B cell (primary cell): Measurements from ENCODE around the gene ZFYVE9. TPM values are rescaled to one million over a fixed set of nuclear protein-coding genes. Genes with fewer than 3 reads are reported as not detected.

Source experiments
- ATAC-seq: fragments of 200-7000 bp; cut with Tn5 transposase; one replicate; pipeline ENCODE4 v1.10.0; 2021; ENCODE audit warnings: low read depth, mild to moderate bottlenecking, moderate number of reproducible peaks, moderate library complexity
- CTCF ChIA-PET: fragments of 350-600 bp; sonication (Branson Sonifier 250); formaldehyde crosslinking; loops from one replicate; lab custom pipeline; 2021; ENCODE audit warnings: antibody characterized with exemption, inconsistent platforms; lab: Charles Lee
- POLR2A ChIA-PET: fragments of 350-600 bp; sonication (Branson Sonifier 250); formaldehyde crosslinking; loops from one replicate; lab custom pipeline; 2021; ENCODE audit warnings: antibody characterized with exemption; lab: Charles Lee
- DNase-seq: peaks from one replicate; pipeline ENCODE4 v3.0.0; 2013
- H2AFZ ChIP-seq: 2 replicates; pipeline ENCODE4 v1.6.1; 2012; ENCODE audit warnings: mild to moderate bottlenecking, low read depth, low read length; ENCODE audit not compliant: insufficient read depth, poor library complexity, severe bottlenecking
- H3K27ac ChIP-seq, 2 donors: 1 replicate in 1 of 2; 2 replicates in 1 of 2; pipeline ENCODE4 v1.5.1; 2012 to 2013; ENCODE audit warnings: low read length in 2 of 2, mild to moderate bottlenecking in 2 of 2, moderate library complexity in 1 of 2
- H3K27me3 ChIP-seq, 4 experiments: fragments of 200-600 bp in 1 of 4; sonication (generic) in 1 of 4; replicated peaks in 1 of 4; 1 replicate in 2 of 4; 2 replicates in 2 of 4; pipeline versions ENCODE4 v1.6.1 to v1.7.0; 2013 to 2016; ENCODE audit warnings: low read length in 3 of 4, mild to moderate bottlenecking in 2 of 4, mixed read lengths in 1 of 4, moderate library complexity in 1 of 4; ENCODE audit not compliant: insufficient read depth in 4 of 4, control insufficient read depth in 3 of 4; ENCODE audit errors: control extremely low read depth in 1 of 4
- H3K36me3 ChIP-seq, 2 experiments: replicated peaks in 1 of 2; 1 replicate in 1 of 2; 2 replicates in 1 of 2; pipeline versions ENCODE4 v1.6.1 to v1.7.1; 2013; ENCODE audit warnings: low read length in 1 of 2; ENCODE audit not compliant: insufficient read depth in 2 of 2, control insufficient read depth in 1 of 2; ENCODE audit errors: control extremely low read depth in 1 of 2, extremely low read depth in 1 of 2
- H3K4me1 ChIP-seq, 2 donors: fragments of 200-600 bp in 1 of 2; sonication (generic) in 1 of 2; 1 replicate in 1 of 2; 2 replicates in 1 of 2; pipeline versions ENCODE4 v1.5.1 to v1.6.1; 2013 to 2017; ENCODE audit warnings: low read length in 2 of 2; ENCODE audit not compliant: control insufficient read depth in 2 of 2, insufficient read depth in 2 of 2
- H3K4me2 ChIP-seq: replicated peaks from 2 replicates; pipeline ENCODE3; 2012; ENCODE audit warnings: mild to moderate bottlenecking, low read depth, low read length; ENCODE audit not compliant: poor library complexity, severe bottlenecking
- H3K4me3 ChIP-seq, 5 experiments: fragments of 200-600 bp in 1 of 5; sonication (generic) in 1 of 5; 1 replicate in 3 of 5; 2 replicates in 2 of 5; pipeline versions ENCODE4 v1.5.1 to v1.7.0; 2011 to 2016; ENCODE audit warnings: low read length in 4 of 5, mild to moderate bottlenecking in 4 of 5, low read depth in 2 of 5, control low read depth in 1 of 5, moderate library complexity in 1 of 5; ENCODE audit not compliant: insufficient read depth in 1 of 5; ENCODE audit errors: control extremely low read depth in 1 of 5, extremely low read depth in 1 of 5
- H3K79me2 ChIP-seq: fragments of 200-600 bp; sonication (generic); one replicate; pipeline ENCODE4 v1.6.0; 2016; ENCODE audit warnings: low read length; ENCODE audit not compliant: control insufficient read depth, insufficient read depth
- H3K9ac ChIP-seq: fragments of 200-600 bp; sonication (generic); 2 replicates; pipeline ENCODE4 v1.6.1; 2017; ENCODE audit warnings: mild to moderate bottlenecking, low read length, moderate library complexity
- H3K9me3 ChIP-seq, 3 donors: one replicate each; pipeline versions ENCODE4 v1.6.1 to v1.7.1; 2013; ENCODE audit warnings: low read length in 2 of 3; ENCODE audit not compliant: control insufficient read depth in 2 of 3, insufficient read depth in 1 of 3; ENCODE audit errors: control extremely low read depth in 1 of 3
- H4K20me1 ChIP-seq: 2 replicates; pipeline ENCODE4 v1.6.0; 2012; ENCODE audit warnings: mild to moderate bottlenecking, low read length; ENCODE audit not compliant: insufficient read depth, control insufficient read depth, poor library complexity, severe bottlenecking
- H3K27ac Mint-ChIP-seq: one replicate; pipeline ENCODE4 v1.8.0; 2021; ENCODE audit warnings: mixed read lengths
- H3K27me3 Mint-ChIP-seq: one replicate; pipeline ENCODE4 v1.8.0; 2021; ENCODE audit warnings: mixed read lengths
- H3K4me1 Mint-ChIP-seq: one replicate; pipeline ENCODE4 v1.8.0; 2021; ENCODE audit warnings: mixed read lengths
- H3K4me3 Mint-ChIP-seq: one replicate; pipeline ENCODE4 v1.8.0; 2021; ENCODE audit warnings: mixed read lengths
- H3K9me3 Mint-ChIP-seq: one replicate; pipeline ENCODE4 v1.8.0; 2022; ENCODE audit warnings: mixed read lengths; ENCODE audit not compliant: insufficient read depth
- EZH2 ChIP-seq: IDR thresholded peaks from 2 replicates; pipeline ENCODE4 v1.6.1; 2012; ENCODE audit warnings: borderline replicate concordance, low read depth, mild to moderate bottlenecking, moderate library complexity, low read length; ENCODE audit not compliant: insufficient read depth, poor library complexity, severe bottlenecking
- WGBS: methylation state at CpG from one replicate; pipeline ENCODE4 v1.1.5; 2013; ENCODE audit warnings: missing lambda C conversion rate; ENCODE audit not compliant: insufficient coverage; 5-methylcytosine and 5-hydroxymethylcytosine counted together
- intact Hi-C: fragments of 100-400 bp; cut with micrococcal nuclease; formaldehyde crosslinking; loops from one replicate; pipeline ENCODE4 v1.10.0; 2022
- polyA plus RNA-seq: library from polyadenylated mRNA; depleted of rRNA; stranded (reverse); fragments of >200 nt; gene quantifications from 2 replicates; pipeline ENCODE4 v1.2.3, GENCODE V29; 2012
- total RNA-seq, 2 donors: library from RNA; stranded (reverse); fragments of 120-200 nt in 1 of 2; gene quantifications; 1 replicate in 1 of 2; 2 replicates in 1 of 2; pipeline versions ENCODE4 v1.2.3 to v1.2.4, GENCODE V29; 2013 to 2022
- TF ChIP-seq, protein P1 (sequence below): fragments of 200-600 bp; IDR thresholded peaks from one replicate; pipeline ENCODE4 v1.8.0; 2022; ENCODE audit warnings: antibody characterized with exemption, mild to moderate bottlenecking

The ZFYVE9 gene
- total and polyA plus RNA-seq, 2 donors (not counting 1 experiment from before 2014, with no cell fraction given), result 0.16 to 3.3 TPM

DNA sequence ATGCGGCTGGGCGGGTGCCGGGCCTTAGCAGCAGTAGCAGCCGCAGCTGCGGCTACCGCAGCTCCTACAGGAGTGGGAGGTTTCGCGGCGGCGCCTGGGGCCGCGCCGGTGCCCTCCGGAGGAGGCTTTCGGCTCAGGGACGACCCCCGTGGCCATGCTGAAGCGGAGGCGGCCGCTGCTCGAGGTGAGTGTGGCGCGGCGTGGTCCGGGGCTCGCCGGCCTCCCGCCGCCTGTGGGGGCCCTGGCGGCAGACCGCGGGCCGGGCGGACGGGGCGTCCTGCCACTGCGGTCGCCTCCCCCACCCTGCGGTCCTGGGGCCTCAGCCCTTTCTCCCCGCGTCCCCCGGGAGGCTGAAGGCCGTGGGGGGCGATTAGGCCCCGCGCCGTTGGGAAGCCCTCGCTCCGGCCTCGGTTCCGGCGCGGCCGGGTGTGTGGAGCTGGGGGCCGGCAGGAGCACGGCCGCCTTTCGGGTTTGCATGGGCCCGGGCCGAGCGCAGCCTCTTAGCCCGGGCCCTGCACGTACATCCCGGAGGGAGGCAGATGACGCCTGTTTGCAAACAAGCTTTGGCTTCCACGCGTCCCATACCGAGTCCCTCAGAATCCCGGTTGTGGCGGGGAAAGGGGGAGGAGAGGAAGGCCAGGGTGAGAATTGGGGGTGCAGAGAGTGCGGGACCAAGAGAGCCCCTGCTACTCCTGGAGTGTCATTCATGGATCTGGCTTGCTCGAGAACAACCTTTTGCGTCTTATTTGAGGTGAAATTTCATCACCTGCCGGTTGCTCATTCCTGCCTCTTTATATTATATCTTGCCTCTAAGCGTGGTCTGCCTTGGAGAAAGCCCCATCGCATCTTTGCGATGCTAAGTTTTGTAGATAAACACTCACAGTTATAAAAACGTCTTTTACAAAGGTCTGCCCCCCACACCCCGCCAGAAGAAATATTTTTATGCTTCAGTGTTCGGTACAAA, 613 bp downstream of the ZFYVE9 start:
- H3K4me3 Mint-ChIP-seq, result peak overlapping the region; percentile 86
- intact Hi-C loops, result loop anchor here (1.0 to 10.0 kb wide), 4 partner anchors 85 to 782 kb away; partner anchors contain the start of genes BTF3L4, ECHDC2, SCP2 and TXNDC12
- Histone ChIP-seq H4K20me1 (no peaks in the 10 kb centered on the region), H2AFZ (peak overlapping the region; percentile 91), H3K27me3 (peaks cover 0 to 34% (median 30%) of the 10 kb centered on the region in 4 experiments), H3K36me3 (no peaks in the 10 kb centered on the region), H3K27ac (peak overlapping the region in 1 of 2 donors; percentile 51), H3K4me1 (peaks cover 14 to 18% of the 10 kb centered on the region in 2 donors), H3K4me2 (peak overlapping the region; percentile 91), H3K79me2 (no peaks in the 10 kb centered on the region), H3K4me3 (peak overlapping the region; percentile 30 to 80 (median 61)), H3K9ac (peak overlapping the region; percentile 78), H3K9me3 (no peaks in the 10 kb centered on the region)
- TF ChIP-seq, protein P1, sequence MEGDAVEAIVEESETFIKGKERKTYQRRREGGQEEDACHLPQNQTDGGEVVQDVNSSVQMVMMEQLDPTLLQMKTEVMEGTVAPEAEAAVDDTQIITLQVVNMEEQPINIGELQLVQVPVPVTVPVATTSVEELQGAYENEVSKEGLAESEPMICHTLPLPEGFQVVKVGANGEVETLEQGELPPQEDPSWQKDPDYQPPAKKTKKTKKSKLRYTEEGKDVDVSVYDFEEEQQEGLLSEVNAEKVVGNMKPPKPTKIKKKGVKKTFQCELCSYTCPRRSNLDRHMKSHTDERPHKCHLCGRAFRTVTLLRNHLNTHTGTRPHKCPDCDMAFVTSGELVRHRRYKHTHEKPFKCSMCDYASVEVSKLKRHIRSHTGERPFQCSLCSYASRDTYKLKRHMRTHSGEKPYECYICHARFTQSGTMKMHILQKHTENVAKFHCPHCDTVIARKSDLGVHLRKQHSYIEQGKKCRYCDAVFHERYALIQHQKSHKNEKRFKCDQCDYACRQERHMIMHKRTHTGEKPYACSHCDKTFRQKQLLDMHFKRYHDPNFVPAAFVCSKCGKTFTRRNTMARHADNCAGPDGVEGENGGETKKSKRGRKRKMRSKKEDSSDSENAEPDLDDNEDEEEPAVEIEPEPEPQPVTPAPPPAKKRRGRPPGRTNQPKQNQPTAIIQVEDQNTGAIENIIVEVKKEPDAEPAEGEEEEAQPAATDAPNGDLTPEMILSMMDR, result peak; percentile 50
- TF ChIP-seq EZH2, result no peak
- H3K4me1 Mint-ChIP-seq, result peaks cover 27% of the 10 kb centered on the region
- H3K27ac Mint-ChIP-seq, result peak overlapping the region; percentile 43
- CTCF ChIA-PET, result interaction anchor here (0.6 to 1.5 kb wide), 5 partner anchors 9 to 262 kb away, joined by 3 to 8 read pairs (median 4); partner anchors contain the start of gene PRPF38A
- 2% methylated on average over 76 of the region's 80 CpGs for WGBS
- no peaks in the 10 kb centered on the region for H3K9me3 Mint-ChIP-seq
- H3K27me3 Mint-ChIP-seq, result peaks cover 39% of the 10 kb centered on the region
- ATAC-seq (peak; percentile 50), DNase-seq (no peak)
- POLR2A ChIA-PET, result no interaction called here
